GM23248 (cell line): ENCODE measurements around the gene CLEC3B. TPM values are rescaled to one million over a fixed set of nuclear protein-coding genes. Genes with fewer than 3 reads are reported as not detected.

ENCODE experiments used
- DNase-seq: peaks from one replicate; pipeline ENCODE4 v3.0.0-alpha.2; 2015
- H2AFZ ChIP-seq: fragments of 200-600 bp; sonication (generic); 2 replicates; pipeline ENCODE4 v1.6.1; 2016; ENCODE audit warnings: antibody characterized with exemption
- H3F3A ChIP-seq: fragments of 200-600 bp; sonication (generic); 2 replicates; pipeline ENCODE4 v1.6.1; 2016; ENCODE audit warnings: mild to moderate bottlenecking, antibody characterized with exemption, mixed run types; ENCODE audit not compliant: insufficient read depth
- H3K27ac ChIP-seq: fragments of 200-600 bp; sonication (generic); 2 replicates; pipeline ENCODE4 v1.5.1; 2016; ENCODE audit warnings: mild to moderate bottlenecking
- H3K27me3 ChIP-seq: fragments of 200-600 bp; sonication (generic); replicated peaks from 2 replicates; pipeline ENCODE4 v1.6.1; 2016; ENCODE audit warnings: mild to moderate bottlenecking; ENCODE audit not compliant: insufficient read depth
- H3K36me3 ChIP-seq: fragments of 200-600 bp; sonication (generic); 2 replicates; pipeline ENCODE4 v1.6.1; 2016; ENCODE audit warnings: low read depth, mild to moderate bottlenecking
- H3K4me1 ChIP-seq: fragments of 200-600 bp; sonication (generic); 2 replicates; pipeline ENCODE4 v1.6.1; 2016; ENCODE audit warnings: mild to moderate bottlenecking; ENCODE audit not compliant: insufficient read depth
- H3K4me2 ChIP-seq: fragments of 200-600 bp; sonication (generic); one replicate; pipeline ENCODE4 v1.6.1; 2016; ENCODE audit warnings: mild to moderate bottlenecking; ENCODE audit not compliant: unreplicated experiment
- H3K4me3 ChIP-seq: fragments of 200-600 bp; sonication (generic); 2 replicates; pipeline ENCODE4 v1.5.1; 2016; ENCODE audit warnings: mild to moderate bottlenecking
- H3K79me2 ChIP-seq: fragments of 200-600 bp; sonication (generic); 2 replicates; pipeline ENCODE4 v1.6.1; 2016; ENCODE audit warnings: mild to moderate bottlenecking; ENCODE audit not compliant: insufficient read depth
- H3K9ac ChIP-seq: fragments of 200-600 bp; sonication (generic); 2 replicates; pipeline ENCODE4 v1.6.1; 2016; ENCODE audit warnings: mild to moderate bottlenecking
- H3K9me2 ChIP-seq: fragments of 200-600 bp; sonication (generic); 2 replicates; pipeline ENCODE4 v1.6.1; 2016; ENCODE audit warnings: mixed run types, mild to moderate bottlenecking, moderate library complexity; ENCODE audit not compliant: insufficient read depth
- H3K9me3 ChIP-seq: fragments of 200-600 bp; sonication (generic); one replicate; pipeline ENCODE4 v1.6.1; 2017; ENCODE audit warnings: low read depth
- H4K20me1 ChIP-seq: fragments of 200-600 bp; sonication (generic); 2 replicates; pipeline ENCODE4 v1.6.0; 2016; ENCODE audit not compliant: insufficient read depth
- EZH2 ChIP-seq: fragments of 200-600 bp; sonication (generic); IDR thresholded peaks from 2 replicates; pipeline ENCODE4 v1.6.1; 2018; ENCODE audit warnings: antibody characterized with exemption, mild to moderate bottlenecking; ENCODE audit not compliant: insufficient read depth, poor library complexity, severe bottlenecking
- EZH2phosphoT487 ChIP-seq: fragments of 200-600 bp; sonication (generic); IDR thresholded peaks from 2 replicates; pipeline ENCODE4 v1.6.1; 2018; ENCODE audit warnings: antibody characterized with exemption, moderate library complexity, mild to moderate bottlenecking, low read depth; ENCODE audit not compliant: insufficient read depth
- WGBS, 2 experiments: methylation state at CpG; one replicate each; pipeline ENCODE4 v1.1.6; 2015 to 2017; ENCODE audit warnings: low lambda C conversion rate in 2 of 2, low coverage in 1 of 2; ENCODE audit errors: missing lambda C conversion rate in 2 of 2; 5-methylcytosine and 5-hydroxymethylcytosine counted together
- in situ Hi-C: fragments of 300-500 bp; cut with MboI; formaldehyde crosslinking; loops from 2 replicates; pipeline ENCODE4 v1.15.0; 2020
- polyA plus RNA-seq: library from polyadenylated mRNA; unstranded; fragments of >200 nt; fragmentation: Nextera tagmentation; extraction: Ambion mirVana; gene quantifications from 2 replicates; pipeline ENCODE4 v1.2.1, GENCODE V29; 2016
- total RNA-seq: library from RNA; depleted of rRNA; stranded (reverse); fragments of >200 nt; shearing (Covaris generic); gene quantifications from 2 replicates; pipeline ENCODE4 v1.2.3, GENCODE V29; 2014

CLEC3B gene
- total and polyA plus RNA-seq, 2 experiments from 2014 or later: 45.4 to 48.8 TPM

DNA sequence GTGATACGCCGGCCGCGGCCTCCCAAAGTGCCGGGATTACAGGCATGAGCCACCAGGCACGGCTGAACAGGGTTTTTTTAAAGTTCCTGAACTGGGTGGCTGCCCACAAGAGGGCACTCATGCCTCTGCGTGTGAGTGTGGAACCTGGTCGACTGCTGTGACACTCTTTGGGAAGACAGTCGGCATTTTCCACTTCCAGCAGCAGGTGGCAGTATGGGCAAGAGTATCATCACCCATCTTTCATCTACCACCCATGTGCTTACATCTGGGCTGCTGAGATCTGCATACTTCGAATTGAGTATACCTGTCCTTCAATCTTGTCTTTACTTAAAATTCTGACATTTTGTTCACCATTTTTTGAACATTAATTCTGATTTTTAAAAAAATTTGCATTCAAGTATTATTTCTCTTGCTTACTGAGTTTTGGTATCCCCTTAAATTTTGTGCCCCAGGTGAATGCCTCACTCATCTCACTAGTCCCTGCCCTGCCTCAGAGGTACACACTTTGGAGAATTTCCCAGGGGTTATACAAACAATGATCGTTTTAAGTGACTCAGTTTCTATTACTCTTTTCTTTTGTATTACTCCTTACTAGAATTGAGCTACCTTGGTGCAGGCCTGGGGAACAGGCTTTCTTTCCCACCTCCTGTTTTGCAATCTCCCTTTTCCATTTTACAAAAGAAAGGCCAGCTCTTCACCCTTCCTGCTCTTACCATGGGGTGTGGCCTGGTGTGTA, 11.8 kb downstream of the CLEC3B start:
- H3K4me2 ChIP-seq: no peak overlapping the region
- H3K4me3 ChIP-seq: 0 out of 2 replicates have a peak overlapping the region, but pooled peaks have one; percentile 13
- no peak overlapping the region for H3K27ac ChIP-seq
- H3K27me3 ChIP-seq: no peaks in the 10 kb centered on the region
- H3F3A ChIP-seq: no peaks in the 10 kb centered on the region; the same call in 1 of the 2 replicates
- 0 out of 2 replicates have a peak overlapping the region, but pooled peaks have one; percentile 18 for H2AFZ ChIP-seq
- H3K36me3 ChIP-seq: no peaks in the 10 kb centered on the region
- no peaks in the 10 kb centered on the region for H3K9me2 ChIP-seq
- H3K9ac ChIP-seq: no peak overlapping the region
- in situ Hi-C loops: loop anchor here (10.0 kb wide), 1 partner anchor 627 kb away; no protein-coding TSS in a partner anchor
- DNase-seq: peak; percentile 96
- H3K79me2 ChIP-seq: no peaks in the 10 kb centered on the region
- no peak for TF ChIP-seq EZH2phosphoT487
- no peak for TF ChIP-seq EZH2
- H3K9me3 ChIP-seq: no peaks in the 10 kb centered on the region
- H3K4me1 ChIP-seq: peaks cover 8% of the 10 kb centered on the region
- WGBS, 2 experiments: 2 to 5% methylated on average over 11 of the region's 11 CpGs
- no peaks in the 10 kb centered on the region for H4K20me1 ChIP-seq

DNA sequence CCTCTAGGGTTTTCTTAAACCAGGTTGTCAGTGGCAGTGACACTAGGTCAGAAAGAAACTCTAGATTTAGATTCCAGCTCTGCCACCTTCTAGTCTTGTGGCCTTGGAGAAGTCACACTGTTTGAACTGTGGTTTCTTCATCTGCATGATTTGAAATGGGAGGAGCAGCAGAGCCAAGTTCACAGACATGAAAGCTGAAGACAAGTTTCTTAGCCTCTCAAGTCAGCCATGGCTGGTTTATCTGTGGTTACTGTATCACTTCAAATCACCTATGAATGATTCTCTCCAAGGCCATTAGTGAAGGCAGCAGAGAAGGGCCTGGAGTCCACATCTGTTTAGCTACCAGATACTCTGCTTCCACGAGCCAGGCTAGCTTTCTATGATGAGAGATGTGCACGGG, 15.6 kb downstream of the CLEC3B start:
- Histone ChIP-seq H3K79me2 (no peaks in the 10 kb centered on the region), H3K4me2 (no peak overlapping the region), H3K4me1 (peaks cover 11% of the 10 kb centered on the region), H3K36me3 (no peaks in the 10 kb centered on the region), H4K20me1 (no peaks in the 10 kb centered on the region), H2AFZ (0 out of 2 replicates have a peak overlapping the region, but pooled peaks have one; percentile 10), H3K9me2 (no peaks in the 10 kb centered on the region), H3K27ac (no peak overlapping the region), H3K9ac (no peak overlapping the region), H3K27me3 (no peaks in the 10 kb centered on the region), H3K9me3 (no peaks in the 10 kb centered on the region), H3F3A (peaks cover 11% of the 10 kb centered on the region), H3K4me3 (no peak overlapping the region)
- TF ChIP-seq EZH2 (no peak), EZH2phosphoT487 (no peak)
- 88 to 98% methylated on average over 2 of the region's 2 CpGs for whole genome bisulfite sequencing, 2 experiments
- no peak for DNase-seq
- in situ Hi-C loops: loop anchor here (5.0 kb wide), 2 partner anchors 166 to 446 kb away; no protein-coding TSS in a partner anchor

DNA sequence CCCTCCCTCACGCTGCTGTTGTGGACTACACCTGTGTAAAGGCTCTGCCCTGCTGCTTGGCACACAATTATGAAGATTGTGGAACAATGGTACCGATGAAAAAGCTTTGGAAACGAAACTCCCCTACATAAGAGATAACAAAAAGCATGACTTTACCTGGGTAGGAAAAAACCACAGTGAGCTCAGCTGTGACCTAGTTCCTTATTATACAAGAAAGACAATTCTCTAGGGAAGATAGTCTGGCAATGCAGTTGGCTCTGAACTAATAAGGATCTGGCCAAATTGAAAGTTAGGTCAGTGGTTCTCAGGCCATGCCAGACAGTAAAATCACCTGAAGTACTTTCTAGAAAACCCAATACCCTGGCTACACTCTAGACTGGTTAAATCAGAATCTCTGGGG, 16.1 kb downstream of the CLEC3B start:
- TF ChIP-seq EZH2 (no peak), EZH2phosphoT487 (no peak)
- H3K4me1 ChIP-seq: peaks cover 11% of the 10 kb centered on the region
- no peak overlapping the region for H3K4me3 ChIP-seq
- H3K9me3 ChIP-seq: no peaks in the 10 kb centered on the region
- H3K4me2 ChIP-seq: no peak overlapping the region
- in situ Hi-C loops: loop anchor here (5.0 kb wide), 2 partner anchors 165 to 445 kb away; no protein-coding TSS in a partner anchor
- DNase-seq: no peak
- H2AFZ ChIP-seq: no peak overlapping the region
- H3K9me2 ChIP-seq: no peaks in the 10 kb centered on the region
- no peak overlapping the region for H3K27ac ChIP-seq
- no peaks in the 10 kb centered on the region for H3K79me2 ChIP-seq
- peaks cover 11% of the 10 kb centered on the region; the same call in 1 of the 2 replicates for H3F3A ChIP-seq
- H3K9ac ChIP-seq: no peak overlapping the region
- no peaks in the 10 kb centered on the region for H3K36me3 ChIP-seq
- 82 to 91% methylated on average over 3 of the region's 3 CpGs for WGBS, 2 experiments
- H4K20me1 ChIP-seq: no peaks in the 10 kb centered on the region
- H3K27me3 ChIP-seq: no peaks in the 10 kb centered on the region

DNA sequence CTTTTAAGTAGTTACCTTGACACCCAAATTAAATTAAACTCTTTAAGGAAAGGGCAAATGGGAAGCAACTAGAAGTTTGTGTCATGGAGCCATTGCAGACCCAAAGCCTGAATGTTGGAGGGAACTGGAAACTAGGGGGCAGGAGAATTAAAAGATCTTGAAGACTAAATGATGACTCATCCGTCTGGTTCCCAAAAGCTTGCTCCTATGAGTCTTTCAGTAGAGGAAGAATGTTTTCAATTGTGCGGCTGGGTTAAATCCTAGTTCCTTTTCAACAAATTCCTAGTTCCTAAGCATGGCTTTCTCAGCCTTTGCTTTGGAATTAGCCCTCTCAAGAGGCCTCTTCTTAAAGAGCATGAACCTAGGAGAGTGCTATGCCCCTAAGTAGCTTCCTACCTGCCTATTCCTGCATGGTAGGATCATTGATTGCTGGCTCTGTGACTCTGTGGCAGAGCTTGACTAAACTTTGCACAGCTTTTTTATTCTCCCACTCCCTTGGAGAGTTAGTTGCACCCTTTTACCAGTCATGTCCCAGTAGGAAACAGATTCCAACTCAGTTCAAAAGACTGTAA, 17.7 kb downstream of the CLEC3B start:
- 0 to 6% methylated on average over 2 of the region's 2 CpGs for WGBS, 2 experiments
- TF ChIP-seq EZH2phosphoT487: no peak
- TF ChIP-seq EZH2: no peak
- Histone ChIP-seq H3K4me2 (peak overlapping the region; percentile 34), H3K27me3 (no peaks in the 10 kb centered on the region), H3K4me1 (peaks cover 20% of the 10 kb centered on the region), H3F3A (peaks cover 11% of the 10 kb centered on the region; the same call in 1 of the 2 replicates), H3K27ac (peak overlapping the region; percentile 66), H3K9me3 (no peaks in the 10 kb centered on the region), H3K79me2 (no peaks in the 10 kb centered on the region), H2AFZ (peak overlapping the region; percentile 47), H3K4me3 (no peak overlapping the region), H3K36me3 (no peaks in the 10 kb centered on the region), H4K20me1 (no peaks in the 10 kb centered on the region), H3K9ac (peak overlapping the region; percentile 22; the same call in 1 of the 2 replicates), H3K9me2 (no peaks in the 10 kb centered on the region)
- DNase-seq: peak; percentile 93
- in situ Hi-C loops: loop anchor here (5.0 kb wide), 2 partner anchors 163 to 443 kb away; no protein-coding TSS in a partner anchor
